Tibial nerve (tissue), 4 donors: Measurements from ENCODE around the gene CFAP54.

ENCODE experiments used
- CTCF ChIP-seq, 5 experiments: fragments of 200-600 bp in 3 of 5; fragments of 450-650 bp in 2 of 5; sonication (generic) in 3 of 5; IDR thresholded peaks; one replicate each; pipeline ENCODE4 v1.5.1; 2016 to 2019; ENCODE audit warnings: antibody characterized with exemption in 5 of 5, mild to moderate bottlenecking in 3 of 5, moderate library complexity in 2 of 5
- EP300 ChIP-seq, 2 donors: sonication (generic); formaldehyde crosslinking; IDR thresholded peaks; one replicate each; pipeline ENCODE4 v1.6.1; 2017; ENCODE audit warnings: antibody characterized with exemption in 2 of 2, mild to moderate bottlenecking in 1 of 2

DNA sequence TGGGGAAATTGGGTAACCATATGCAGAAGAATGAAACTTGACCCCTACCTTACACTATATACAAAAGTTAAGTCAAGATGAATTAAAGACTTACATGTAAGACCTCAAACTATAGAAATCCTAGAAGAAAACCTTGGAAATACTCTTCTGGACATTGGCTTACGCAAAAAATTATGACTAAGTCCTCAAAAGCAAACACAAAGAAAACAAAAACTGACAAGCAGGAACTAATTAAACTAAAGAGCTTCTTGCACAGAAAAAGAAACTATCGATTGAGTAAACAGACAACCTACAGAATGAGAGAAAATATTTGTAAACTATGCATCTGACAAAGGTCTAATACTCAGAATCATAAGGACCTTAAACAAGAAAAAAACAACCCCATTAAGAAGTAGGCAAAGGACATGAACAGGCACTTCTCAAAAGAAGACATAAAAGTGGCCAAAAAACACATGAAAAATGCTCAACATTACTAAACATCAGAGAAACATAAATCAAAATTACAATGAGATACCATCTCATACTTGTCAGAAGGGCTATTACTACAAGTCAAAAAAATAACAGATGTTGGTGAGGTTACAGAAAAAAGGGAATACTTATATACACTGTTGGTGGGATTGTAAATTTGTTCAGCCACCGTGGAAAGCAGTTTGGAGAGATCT lies 37.0 kb upstream of the CFAP54 start:
- TF ChIP-seq CTCF (IDR thresholded peaks at IDR 0.05), result no peak
- TF ChIP-seq EP300 (IDR thresholded peaks at IDR 0.05), result no peak
